Retinal pigment epithelial cell (primary cell): ENCODE data around the gene SPPL2B.

ENCODE experiments used
- DNase-seq: peaks from one replicate; pipeline ENCODE4 v3.0.0-alpha.2; 2010; ENCODE audit warnings: low read depth
- H3K4me3 ChIP-seq: 2 replicates; pipeline ENCODE4 v1.5.1; 2011; ENCODE audit warnings: mild to moderate bottlenecking, low read length, control low read depth, moderate library complexity
- TF ChIP-seq, protein P1 (sequence below): conservative IDR thresholded peaks from 2 replicates; pipeline ENCODE4 v1.5.1; 2011; ENCODE audit warnings: low read depth, low read length, control low read depth, inconsistent platforms

SPPL2B gene

DNA sequence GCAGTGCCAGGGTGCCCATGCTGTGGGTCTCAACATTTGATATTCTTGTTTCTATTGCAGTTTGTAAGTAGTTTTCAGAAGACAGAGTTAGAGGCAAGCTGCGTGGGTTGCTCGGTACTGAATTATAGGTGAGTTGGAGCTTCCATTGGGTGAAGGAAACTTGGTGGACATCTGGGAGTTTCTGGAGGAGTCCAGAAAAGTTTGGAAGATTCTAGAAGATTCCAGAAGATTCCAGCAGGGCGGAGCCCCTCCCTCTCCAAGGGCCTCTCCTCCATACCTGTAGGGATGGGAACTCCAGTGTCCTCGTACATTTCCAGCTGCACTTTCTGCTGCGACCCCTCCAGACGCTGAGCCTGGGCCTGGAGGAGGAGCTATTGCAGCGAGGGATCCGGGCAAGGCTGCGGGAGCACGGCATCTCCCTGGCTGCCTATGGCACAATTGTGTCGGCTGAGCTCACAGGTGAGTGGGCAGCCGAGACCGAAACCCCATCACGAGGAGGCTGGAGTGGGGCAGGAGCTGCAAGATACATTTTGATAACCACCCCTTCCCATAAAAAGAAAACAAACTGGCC is 70.3 kb downstream of the SPPL2B start:
- TF ChIP-seq, protein P1, sequence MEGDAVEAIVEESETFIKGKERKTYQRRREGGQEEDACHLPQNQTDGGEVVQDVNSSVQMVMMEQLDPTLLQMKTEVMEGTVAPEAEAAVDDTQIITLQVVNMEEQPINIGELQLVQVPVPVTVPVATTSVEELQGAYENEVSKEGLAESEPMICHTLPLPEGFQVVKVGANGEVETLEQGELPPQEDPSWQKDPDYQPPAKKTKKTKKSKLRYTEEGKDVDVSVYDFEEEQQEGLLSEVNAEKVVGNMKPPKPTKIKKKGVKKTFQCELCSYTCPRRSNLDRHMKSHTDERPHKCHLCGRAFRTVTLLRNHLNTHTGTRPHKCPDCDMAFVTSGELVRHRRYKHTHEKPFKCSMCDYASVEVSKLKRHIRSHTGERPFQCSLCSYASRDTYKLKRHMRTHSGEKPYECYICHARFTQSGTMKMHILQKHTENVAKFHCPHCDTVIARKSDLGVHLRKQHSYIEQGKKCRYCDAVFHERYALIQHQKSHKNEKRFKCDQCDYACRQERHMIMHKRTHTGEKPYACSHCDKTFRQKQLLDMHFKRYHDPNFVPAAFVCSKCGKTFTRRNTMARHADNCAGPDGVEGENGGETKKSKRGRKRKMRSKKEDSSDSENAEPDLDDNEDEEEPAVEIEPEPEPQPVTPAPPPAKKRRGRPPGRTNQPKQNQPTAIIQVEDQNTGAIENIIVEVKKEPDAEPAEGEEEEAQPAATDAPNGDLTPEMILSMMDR, result no peak
- no peak for DNase-seq
- no peak overlapping the region for H3K4me3 ChIP-seq

DNA sequence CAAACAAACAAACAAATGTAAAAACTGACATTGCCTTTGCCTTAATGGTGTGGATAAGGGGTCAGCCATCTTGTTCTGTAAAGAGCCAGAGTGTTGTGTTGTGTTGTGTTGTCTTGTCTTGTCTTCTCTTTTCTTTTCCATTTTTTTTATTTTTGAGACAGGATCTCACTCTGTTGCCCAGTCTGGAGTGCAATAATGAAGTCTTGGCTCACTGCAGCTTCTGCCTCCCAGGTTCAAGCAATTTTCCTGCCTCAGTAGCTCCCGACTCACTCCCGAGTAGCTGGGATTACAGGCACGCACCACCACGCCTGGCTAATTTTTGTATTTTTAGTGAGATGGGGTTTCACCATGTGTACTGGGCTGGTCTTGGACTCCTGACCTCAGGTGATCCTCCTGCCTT is 71.1 kb downstream of the SPPL2B start:
- H3K4me3 ChIP-seq, result no peak overlapping the region
- TF ChIP-seq, protein P1, result no peak
- no peak for DNase-seq
